ENCODE data around the gene CCDC148.

The CCDC148 gene

GRCh38 chr2:158184556-158185343, 271.8 kb downstream of the CCDC148 start:
- no peak overlapping the region for H3K4me3 ChIP-seq (ENCODE audit: low read depth, low read length)
- ChIA-PET POLR2A (no interaction called here), CTCF (no interaction called here)
- no peak for DNase-seq (ENCODE audit: low read depth, low spot score)
- TF ChIP-seq, protein P1, sequence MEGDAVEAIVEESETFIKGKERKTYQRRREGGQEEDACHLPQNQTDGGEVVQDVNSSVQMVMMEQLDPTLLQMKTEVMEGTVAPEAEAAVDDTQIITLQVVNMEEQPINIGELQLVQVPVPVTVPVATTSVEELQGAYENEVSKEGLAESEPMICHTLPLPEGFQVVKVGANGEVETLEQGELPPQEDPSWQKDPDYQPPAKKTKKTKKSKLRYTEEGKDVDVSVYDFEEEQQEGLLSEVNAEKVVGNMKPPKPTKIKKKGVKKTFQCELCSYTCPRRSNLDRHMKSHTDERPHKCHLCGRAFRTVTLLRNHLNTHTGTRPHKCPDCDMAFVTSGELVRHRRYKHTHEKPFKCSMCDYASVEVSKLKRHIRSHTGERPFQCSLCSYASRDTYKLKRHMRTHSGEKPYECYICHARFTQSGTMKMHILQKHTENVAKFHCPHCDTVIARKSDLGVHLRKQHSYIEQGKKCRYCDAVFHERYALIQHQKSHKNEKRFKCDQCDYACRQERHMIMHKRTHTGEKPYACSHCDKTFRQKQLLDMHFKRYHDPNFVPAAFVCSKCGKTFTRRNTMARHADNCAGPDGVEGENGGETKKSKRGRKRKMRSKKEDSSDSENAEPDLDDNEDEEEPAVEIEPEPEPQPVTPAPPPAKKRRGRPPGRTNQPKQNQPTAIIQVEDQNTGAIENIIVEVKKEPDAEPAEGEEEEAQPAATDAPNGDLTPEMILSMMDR (IDR thresholded peaks at IDR 0.05; ENCODE audit: insufficient read depth, low read length, missing control alignments): no peak

- TF ChIP-seq, protein P1 (IDR thresholded peaks at IDR 0.05; ENCODE audit: insufficient read depth, low read length, missing control alignments): no peak
- CTCF ChIA-PET: no interaction called here
- DNase-seq (ENCODE audit: low read depth, low spot score): no peak
- POLR2A ChIA-PET: no interaction called here
- no peak overlapping the region for H3K4me3 ChIP-seq (ENCODE audit: low read depth, low read length)
Observed at GRCh38 chr2:158184001-158184400, 272.6 kb downstream of the CCDC148 start.

DNA sequence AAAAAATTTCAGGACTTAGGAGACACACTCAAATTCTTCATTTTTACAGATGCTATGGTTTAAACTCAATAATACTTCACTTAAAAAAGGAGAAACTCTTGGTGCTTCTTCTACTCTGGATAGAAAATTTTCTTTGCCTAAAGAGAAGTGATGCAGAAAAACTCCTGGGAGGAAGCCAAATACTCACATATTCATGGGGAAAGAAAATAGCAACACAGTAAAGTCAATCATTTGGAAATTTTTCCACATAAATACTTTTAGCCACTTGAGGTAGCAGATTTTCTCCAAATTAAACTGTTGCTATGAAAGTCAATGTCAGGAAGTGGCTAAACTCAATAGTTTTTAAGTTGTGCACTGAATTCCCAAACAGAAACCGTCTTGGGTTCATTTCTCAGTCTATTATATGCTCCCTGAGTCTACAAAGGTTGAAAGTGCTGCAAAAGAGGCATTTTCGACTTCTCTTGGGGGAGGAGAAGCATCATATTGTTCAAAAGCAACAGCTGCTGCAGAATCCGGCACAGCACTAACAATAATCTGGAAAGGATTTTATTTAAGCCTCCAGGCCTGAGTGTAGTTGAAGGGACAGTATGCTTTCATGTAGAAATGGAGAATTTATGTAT, 273.8 kb downstream of the CCDC148 start:
- POLR2A ChIA-PET: no interaction called here
- H3K4me3 ChIP-seq (ENCODE audit: low read depth, low read length): no peak overlapping the region
- DNase-seq (ENCODE audit: low read depth, low spot score): no peak
- CTCF ChIA-PET: no interaction called here
- TF ChIP-seq, protein P1 (IDR thresholded peaks at IDR 0.05; ENCODE audit: insufficient read depth, low read length, missing control alignments): no peak

GRCh38 chr2:158181171-158181570, 275.4 kb downstream of the CCDC148 start:
- DNase-seq (ENCODE audit: low read depth, low spot score): no peak
- no peak overlapping the region for H3K4me3 ChIP-seq (ENCODE audit: low read depth, low read length)
- CTCF ChIA-PET: interaction anchor here (4.7 to 5.3 kb wide), 2 partner anchors 565 to 573 kb away, joined by 70 to 76 read pairs; no protein-coding TSS in a partner anchor
- TF ChIP-seq, protein P1 (IDR thresholded peaks at IDR 0.05; ENCODE audit: insufficient read depth, low read length, missing control alignments): no peak
- POLR2A ChIA-PET: no interaction called here

DNA sequence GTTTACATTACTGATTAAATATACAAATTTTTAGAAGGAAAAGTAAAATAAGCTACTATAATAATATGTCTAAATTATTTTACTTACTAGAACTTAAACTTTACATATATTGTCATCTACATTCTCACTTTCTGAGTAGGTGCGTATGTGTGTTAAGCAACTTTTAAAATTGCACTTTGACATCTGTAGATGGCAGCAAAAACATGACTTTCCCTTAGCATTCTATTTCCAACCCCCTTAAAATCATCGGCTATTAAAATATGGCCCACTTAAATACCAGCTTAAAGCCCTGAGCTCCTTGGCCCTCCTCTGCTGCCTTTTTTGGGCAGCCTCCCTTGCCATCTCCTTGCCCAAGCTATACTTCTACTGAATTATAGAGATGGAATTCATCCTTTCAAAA, 276.9 kb downstream of the CCDC148 start:
- no peak overlapping the region for H3K4me3 ChIP-seq (ENCODE audit: low read depth, low read length)
- TF ChIP-seq, protein P1 (IDR thresholded peaks at IDR 0.05; ENCODE audit: insufficient read depth, low read length, missing control alignments): peak; percentile 1
- DNase-seq (ENCODE audit: low read depth, low spot score): no peak
- CTCF ChIA-PET: interaction anchor here (1.1 to 5.3 kb wide), 12 partner anchors 12 to 575 kb away, joined by 3 to 76 read pairs (median 4); partner anchors contain the start of genes CCDC148 and PKP4
- POLR2A ChIA-PET: no interaction called here

DNA sequence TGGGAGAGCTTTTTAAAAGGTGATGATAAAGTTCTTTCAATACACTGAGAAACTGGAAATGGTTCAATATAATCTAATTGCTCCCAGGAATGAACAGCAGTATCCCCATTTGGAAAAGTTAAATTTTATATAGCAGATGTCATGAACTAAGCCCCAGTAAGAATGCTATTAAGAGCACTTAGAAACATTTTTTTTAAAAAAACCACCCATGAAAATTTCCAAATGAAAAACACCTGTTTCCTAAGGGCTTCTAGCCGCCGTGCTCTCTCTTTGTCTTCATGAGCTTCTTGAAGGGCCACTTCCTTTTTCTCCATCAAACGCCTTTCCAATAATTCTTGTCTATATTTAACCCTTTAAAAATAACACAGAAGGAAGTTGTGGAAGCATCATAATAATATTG, 277.9 kb downstream of the CCDC148 start:
- TF ChIP-seq, protein P1 (IDR thresholded peaks at IDR 0.05; ENCODE audit: insufficient read depth, low read length, missing control alignments): no peak
- DNase-seq (ENCODE audit: low read depth, low spot score): no peak
- H3K4me3 ChIP-seq (ENCODE audit: low read depth, low read length): no peak overlapping the region
- POLR2A ChIA-PET: no interaction called here
- CTCF ChIA-PET: interaction anchor here (0.8 to 5.3 kb wide), 6 partner anchors 9 to 576 kb away, joined by 4 to 76 read pairs (median 4); no protein-coding TSS in a partner anchor
